SK-N-SH (cell line): ENCODE measurements around the gene SNAP25. TPM values are rescaled to one million over a fixed set of nuclear protein-coding genes. Genes with fewer than 3 reads are reported as not detected.

ENCODE experiments used
- CTCF ChIA-PET: fragments of 300-600, 350-600 bp; formaldehyde crosslinking; extraction: SDS; loops from one replicate; lab custom pipeline; 2021; lab: Yijun Ruan, JAX
- POLR2A ChIA-PET: fragments of 350-600 bp; sonication (Branson Sonifier 250); formaldehyde crosslinking; extraction: SDS; loops from one replicate; lab custom pipeline; 2020; ENCODE audit warnings: antibody characterized with exemption, inconsistent platforms; lab: Yijun Ruan, JAX
- DNase-seq: peaks from one replicate; pipeline ENCODE4 v3.0.0; 2012
- H2AFZ ChIP-seq: fragments of 200-600 bp; sonication (generic); 2 replicates; pipeline ENCODE4 v1.8.1; 2016; ENCODE audit warnings: antibody characterized with exemption, mild to moderate bottlenecking, low read depth
- H3F3A ChIP-seq: fragments of 200-600 bp; sonication (generic); replicated peaks from 2 replicates; pipeline ENCODE3; 2016; ENCODE audit warnings: antibody characterized with exemption, mild to moderate bottlenecking; ENCODE audit not compliant: insufficient read depth
- H3K27ac ChIP-seq, 2 experiments: fragments of 200-500 bp in 1 of 2; fragments of 200-600 bp in 1 of 2; sonication (Bioruptor generic) in 1 of 2; sonication (generic), shearing (Covaris generic) in 1 of 2; 2 replicates each; pipeline versions ENCODE4 v1.5.1 to v1.6.1; 2014 to 2016; ENCODE audit warnings: low read depth in 2 of 2, inconsistent platforms in 1 of 2, low read length in 1 of 2, mild to moderate bottlenecking in 1 of 2, mixed read lengths in 1 of 2
- H3K27me3 ChIP-seq: fragments of 200-600 bp; sonication (generic), shearing (Covaris generic); 2 replicates; pipeline ENCODE4 v1.6.1; 2016; ENCODE audit warnings: mixed run types; ENCODE audit not compliant: insufficient read depth
- H3K36me3 ChIP-seq, 2 experiments: fragments of 200-500 bp in 1 of 2; fragments of 200-600 bp in 1 of 2; sonication (Bioruptor generic) in 1 of 2; sonication (generic) in 1 of 2; replicated peaks in 1 of 2; 2 replicates each; pipeline versions ENCODE3 to v1.5.1; 2014 to 2016; ENCODE audit warnings: low read length in 1 of 2, mild to moderate bottlenecking in 1 of 2; ENCODE audit not compliant: insufficient read depth in 2 of 2, control insufficient read depth in 1 of 2
- H3K4me1 ChIP-seq, 2 experiments: fragments of 200-500 bp in 1 of 2; fragments of 200-600 bp in 1 of 2; sonication (Bioruptor generic) in 1 of 2; sonication (generic), shearing (Covaris generic) in 1 of 2; 2 replicates each; pipeline versions ENCODE4 v1.5.1 to v1.6.1; 2014 to 2016; ENCODE audit warnings: low read depth in 1 of 2, low read length in 1 of 2, mixed run types in 1 of 2; ENCODE audit not compliant: insufficient read depth in 2 of 2, control insufficient read depth in 1 of 2
- H3K4me2 ChIP-seq: fragments of 200-600 bp; sonication (generic), shearing (Covaris generic); 2 replicates; pipeline ENCODE4 v1.6.1; 2017; ENCODE audit warnings: mixed run types
- H3K4me3 ChIP-seq, 2 experiments: fragments of 200-500 bp in 1 of 2; fragments of 200-600 bp in 1 of 2; sonication (Bioruptor generic) in 1 of 2; sonication (generic), shearing (Covaris generic) in 1 of 2; 2 replicates each; pipeline versions ENCODE4 v1.5.1 to v1.8.1; 2014 to 2016; ENCODE audit warnings: low read depth in 2 of 2, inconsistent platforms in 1 of 2, low read length in 1 of 2, mild to moderate bottlenecking in 1 of 2, mixed read lengths in 1 of 2, moderate library complexity in 1 of 2
- H3K79me2 ChIP-seq: fragments of 200-600 bp; sonication (generic); 2 replicates; pipeline ENCODE4 v1.8.1; 2017; ENCODE audit warnings: mild to moderate bottlenecking; ENCODE audit not compliant: insufficient read depth
- H3K9ac ChIP-seq: fragments of 200-600 bp; sonication (generic); 2 replicates; pipeline ENCODE4 v1.6.1; 2017; ENCODE audit warnings: mixed run types
- H3K9me2 ChIP-seq: fragments of 200-600 bp; sonication (generic); 2 replicates; pipeline ENCODE4 v1.6.1; 2017; ENCODE audit warnings: mixed run types
- H3K9me3 ChIP-seq: fragments of 200-600 bp; sonication (generic); 2 replicates; pipeline ENCODE4 v1.6.1; 2017; ENCODE audit warnings: mixed run types, mild to moderate bottlenecking, moderate library complexity
- H4K20me1 ChIP-seq: fragments of 200-600 bp; sonication (generic); 2 replicates; pipeline ENCODE4 v1.6.1; 2017; ENCODE audit warnings: mild to moderate bottlenecking, mixed run types; ENCODE audit not compliant: insufficient read depth
- ELF1 ChIP-seq: IDR thresholded peaks from 2 replicates; pipeline ENCODE4 v1.4.0; 2012
- FOSL2 ChIP-seq: IDR thresholded peaks from 2 replicates; pipeline ENCODE4 v1.4.0; 2012; ENCODE audit warnings: low read depth, mild to moderate bottlenecking, moderate library complexity, borderline replicate concordance
- GATA2 ChIP-seq: sonication (generic); formaldehyde crosslinking; IDR thresholded peaks from 2 replicates; pipeline ENCODE4 v1.5.0; 2020; ENCODE audit warnings: mild to moderate bottlenecking, missing genetic modification reagents
- JUND ChIP-seq: IDR thresholded peaks from 2 replicates; pipeline ENCODE4 v1.4.0; 2012
- NFIC ChIP-seq: IDR thresholded peaks from 2 replicates; pipeline ENCODE4 v1.4.0; 2012; ENCODE audit warnings: borderline replicate concordance
- RCOR1 ChIP-seq: fragments of 150-350 bp; IDR thresholded peaks from 2 replicates; pipeline ENCODE4 v1.6.1; 2017; ENCODE audit warnings: antibody characterized with exemption, low read length
- RFX5 ChIP-seq: IDR thresholded peaks from 2 replicates; pipeline ENCODE4 v1.6.1; 2012; ENCODE audit warnings: mild to moderate bottlenecking, improper control_type of control experiment, low read length
- SMC3 ChIP-seq: IDR thresholded peaks from 2 replicates; pipeline ENCODE4 v1.6.1; 2012; ENCODE audit warnings: low read depth, low read length, improper control_type of control experiment
- TAF1 ChIP-seq: IDR thresholded peaks from 2 replicates; pipeline ENCODE4 v1.6.1; 2012; ENCODE audit warnings: low read depth, mild to moderate bottlenecking, low read length, moderate library complexity, borderline replicate concordance
- TCF12 ChIP-seq: IDR thresholded peaks from 2 replicates; pipeline ENCODE4 v1.4.0; 2012
- WGBS: methylation state at CpG from one replicate; pipeline ENCODE4 v1.1.6; 2017; ENCODE audit warnings: low lambda C conversion rate; 5-methylcytosine and 5-hydroxymethylcytosine counted together
- polyA plus RNA-seq, 3 experiments: library from polyadenylated mRNA; depleted of rRNA; stranded (reverse); fragments of >200 nt; gene quantifications; 2 replicates each; pipeline ENCODE4 v1.2.3, GENCODE V29; 2012
- TF ChIP-seq, protein P1 (sequence below): IDR thresholded peaks from 2 replicates; pipeline ENCODE4; 2012
- TF ChIP-seq, protein P2 (sequence below): IDR thresholded peaks from 2 replicates; pipeline ENCODE4 v1.4.0; 2012; ENCODE audit warnings: low read depth
- TF ChIP-seq, protein P3 (sequence below): IDR thresholded peaks from 2 replicates; pipeline ENCODE4 v1.4.0; 2012; ENCODE audit warnings: low read depth, borderline replicate concordance
- TF ChIP-seq, protein P4 (sequence below): fragments of 150-350 bp; IDR thresholded peaks from 2 replicates; pipeline ENCODE4 v1.6.1; 2017; ENCODE audit warnings: antibody characterized with exemption, low read length, low read depth, borderline replicate concordance

Gene SNAP25
- polyA plus RNA-seq, 1 of the 3 experiments (the other 2 are of a cell fraction): 42.4 TPM

DNA sequence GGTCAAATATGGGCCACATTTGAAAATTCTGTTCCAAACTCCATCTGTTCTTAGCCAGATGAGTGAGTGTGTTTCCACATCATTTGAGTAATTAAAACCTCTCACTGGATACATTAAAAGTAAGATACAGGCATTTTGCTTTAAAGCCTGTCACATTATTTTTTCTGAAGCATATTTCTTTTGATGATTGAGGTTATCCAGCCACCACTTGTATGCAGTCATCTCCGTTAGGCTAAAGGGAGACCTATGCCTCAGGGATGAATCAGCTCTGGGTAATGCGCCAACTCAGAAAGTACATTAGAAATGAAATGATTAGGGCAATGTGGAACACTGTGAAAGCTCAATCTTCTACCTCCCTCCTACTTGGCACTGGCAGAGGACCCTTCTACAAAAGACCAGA is 90.7 kb downstream of the SNAP25 start (continued):
- TF ChIP-seq, protein P1, sequence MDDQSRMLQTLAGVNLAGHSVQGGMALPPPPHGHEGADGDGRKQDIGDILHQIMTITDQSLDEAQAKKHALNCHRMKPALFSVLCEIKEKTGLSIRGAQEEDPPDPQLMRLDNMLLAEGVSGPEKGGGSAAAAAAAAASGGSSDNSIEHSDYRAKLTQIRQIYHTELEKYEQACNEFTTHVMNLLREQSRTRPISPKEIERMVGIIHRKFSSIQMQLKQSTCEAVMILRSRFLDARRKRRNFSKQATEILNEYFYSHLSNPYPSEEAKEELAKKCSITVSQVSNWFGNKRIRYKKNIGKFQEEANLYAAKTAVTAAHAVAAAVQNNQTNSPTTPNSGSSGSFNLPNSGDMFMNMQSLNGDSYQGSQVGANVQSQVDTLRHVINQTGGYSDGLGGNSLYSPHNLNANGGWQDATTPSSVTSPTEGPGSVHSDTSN: peak; percentile 99
- peak; percentile 98 for TF ChIP-seq NFIC
- TF ChIP-seq GATA2 (CRISPR knock-in tag): peak; percentile 88
- TF ChIP-seq ELF1: peak; percentile 47; the same call in 1 of the 2 replicates
- peak; percentile 97 for TF ChIP-seq RCOR1
- TF ChIP-seq, protein P2, sequence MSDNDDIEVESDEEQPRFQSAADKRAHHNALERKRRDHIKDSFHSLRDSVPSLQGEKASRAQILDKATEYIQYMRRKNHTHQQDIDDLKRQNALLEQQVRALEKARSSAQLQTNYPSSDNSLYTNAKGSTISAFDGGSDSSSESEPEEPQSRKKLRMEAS: no peak
- TF ChIP-seq, protein P3, sequence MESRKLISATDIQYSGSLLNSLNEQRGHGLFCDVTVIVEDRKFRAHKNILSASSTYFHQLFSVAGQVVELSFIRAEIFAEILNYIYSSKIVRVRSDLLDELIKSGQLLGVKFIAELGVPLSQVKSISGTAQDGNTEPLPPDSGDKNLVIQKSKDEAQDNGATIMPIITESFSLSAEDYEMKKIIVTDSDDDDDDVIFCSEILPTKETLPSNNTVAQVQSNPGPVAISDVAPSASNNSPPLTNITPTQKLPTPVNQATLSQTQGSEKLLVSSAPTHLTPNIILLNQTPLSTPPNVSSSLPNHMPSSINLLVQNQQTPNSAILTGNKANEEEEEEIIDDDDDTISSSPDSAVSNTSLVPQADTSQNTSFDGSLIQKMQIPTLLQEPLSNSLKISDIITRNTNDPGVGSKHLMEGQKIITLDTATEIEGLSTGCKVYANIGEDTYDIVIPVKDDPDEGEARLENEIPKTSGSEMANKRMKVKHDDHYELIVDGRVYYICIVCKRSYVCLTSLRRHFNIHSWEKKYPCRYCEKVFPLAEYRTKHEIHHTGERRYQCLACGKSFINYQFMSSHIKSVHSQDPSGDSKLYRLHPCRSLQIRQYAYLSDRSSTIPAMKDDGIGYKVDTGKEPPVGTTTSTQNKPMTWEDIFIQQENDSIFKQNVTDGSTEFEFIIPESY: peak; percentile 83

DNA sequence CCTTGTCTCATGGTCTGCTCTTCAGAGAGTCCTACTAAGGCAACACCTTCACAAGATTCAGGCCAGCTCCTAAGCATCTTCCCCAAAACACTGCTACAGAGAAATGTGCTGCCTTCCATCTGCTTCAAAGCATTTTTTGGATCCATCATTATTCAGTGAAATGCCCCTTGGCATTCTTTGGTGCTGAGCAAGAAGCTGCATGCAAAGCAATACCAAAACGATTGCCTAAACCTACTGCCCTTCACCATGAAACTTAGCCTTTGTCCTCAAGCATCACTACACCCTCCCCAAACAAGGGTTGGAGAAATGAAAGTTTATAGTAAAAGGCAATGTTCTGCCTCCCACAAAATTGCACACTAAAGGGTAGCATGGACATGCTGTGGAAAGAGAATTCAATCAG is 93.5 kb downstream of the SNAP25 start:
- H3F3A ChIP-seq: peaks cover 28% of the 10 kb centered on the region
- no peak overlapping the region for H3K4me3 ChIP-seq
- CTCF ChIA-PET: interaction anchor here (0.8 to 1.4 kb wide), 2 partner anchors 40 to 110 kb away, joined by 3 read pairs; no protein-coding TSS in a partner anchor
- H3K4me2 ChIP-seq: no peak overlapping the region
- peaks cover 22 to 26% of the 10 kb centered on the region in 2 experiments for H3K4me1 ChIP-seq
- H3K9me3 ChIP-seq: no peaks in the 10 kb centered on the region
- TF ChIP-seq TAF1: no peak
- TF ChIP-seq RFX5: no peak
- TF ChIP-seq JUND: peak; percentile 23; the same call in 1 of the 2 replicates
- TF ChIP-seq SMC3: no peak
- TF ChIP-seq GATA2 (CRISPR knock-in tag): no peak
- TF ChIP-seq TCF12: 0 out of 2 replicates have a peak, but pooled peaks have one; percentile 5
- TF ChIP-seq, protein P4, sequence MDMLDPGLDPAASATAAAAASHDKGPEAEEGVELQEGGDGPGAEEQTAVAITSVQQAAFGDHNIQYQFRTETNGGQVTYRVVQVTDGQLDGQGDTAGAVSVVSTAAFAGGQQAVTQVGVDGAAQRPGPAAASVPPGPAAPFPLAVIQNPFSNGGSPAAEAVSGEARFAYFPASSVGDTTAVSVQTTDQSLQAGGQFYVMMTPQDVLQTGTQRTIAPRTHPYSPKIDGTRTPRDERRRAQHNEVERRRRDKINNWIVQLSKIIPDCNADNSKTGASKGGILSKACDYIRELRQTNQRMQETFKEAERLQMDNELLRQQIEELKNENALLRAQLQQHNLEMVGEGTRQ: no peak
- TF ChIP-seq FOSL2: no peak
- no peak for TF ChIP-seq RCOR1
- no peaks in the 10 kb centered on the region for H3K79me2 ChIP-seq
- no peaks in the 10 kb centered on the region for H3K9me2 ChIP-seq
- 62% methylated on average over 1 of the region's 1 CpG for WGBS
- H3K27me3 ChIP-seq: no peaks in the 10 kb centered on the region
- H3K36me3 ChIP-seq: no peaks in the 10 kb centered on the region
- no peak overlapping the region for H2AFZ ChIP-seq
- H4K20me1 ChIP-seq: no peaks in the 10 kb centered on the region
- DNase-seq: no peak
- H3K9ac ChIP-seq: no peak overlapping the region
- POLR2A ChIA-PET: no interaction called here
- no peak overlapping the region for H3K27ac ChIP-seq
